ENCODE measurements around the gene NAPA. TPM values are rescaled to one million over a fixed set of nuclear protein-coding genes. Genes with fewer than 3 reads are reported as not detected.

NAPA gene
- total RNA-seq, 1 donor from 2014 or later = 112 TPM

GRCh38 chr19:47438793-47439220, 76.1 kb downstream of the NAPA start:
- intact Hi-C loops (cut with DNase I) = no loop called here
- DNase-seq (ENCODE audit: low spot score) = no peak

Other genes with a start within 250 kb of the NAPA start
- 18.0 TPM for gene INAFM1, start 240.2 kb downstream of the NAPA start, total RNA-seq
- 12.9 TPM for gene C5AR1, start 205.2 kb downstream of the NAPA start, total RNA-seq
- 0.81 TPM for gene C5AR2, start 182.9 kb downstream of the NAPA start, total RNA-seq
- 8.5 TPM for gene DHX34, start 165.7 kb downstream of the NAPA start, total RNA-seq
- 3.7 TPM for gene MEIS3, start 95.5 kb downstream of the NAPA start, total RNA-seq
- 0.59 TPM for gene SLC8A2, start 43.2 kb downstream of the NAPA start, total RNA-seq
- gene KPTN, start 30.8 kb downstream of the NAPA start, total RNA-seq = 5.2 TPM
- gene ZNF541, start 58.1 kb upstream of the NAPA start, total RNA-seq = 1.2 TPM
- gene BICRA, start 94.1 kb upstream of the NAPA start, total RNA-seq = 9.3 TPM
- gene EHD2, start 198.4 kb upstream of the NAPA start, total RNA-seq = 42.6 TPM
- gene NOP53, start 230.5 kb upstream of the NAPA start, total RNA-seq = 136 TPM

Measured in cardiac septum (tissue), 1 donor.